Measurements from ENCODE around the gene EPHB2. TPM values are rescaled to one million over a fixed set of nuclear protein-coding genes. Genes with fewer than 3 reads are reported as not detected.

EPHB2 gene
- total RNA-seq, 2 experiments from 2014 or later, result 0.07 to 0.17 TPM

GRCh38 chr1:22910986-22911651 is 200.5 kb downstream of the EPHB2 start:
- Mint-ChIP-seq H3K9me3 (no peaks in the 10 kb centered on the region), H3K36me3 (no peaks in the 10 kb centered on the region), H3K27ac (no peak overlapping the region), H3K27me3 (peaks cover 2% of the 10 kb centered on the region), H3K4me3 (no peak overlapping the region), H3K4me1 (ENCODE audit: low read depth) (no peaks in the 10 kb centered on the region)
- POLR2A ChIA-PET, result no interaction called here
- CTCF ChIA-PET, result no interaction called here
- intact Hi-C loops (cut with micrococcal nuclease), result no loop called here
- DNase-seq, result no peak

- no peaks in the 10 kb centered on the region for H3K9me3 Mint-ChIP-seq
- H3K4me3 Mint-ChIP-seq, result no peak overlapping the region
- intact Hi-C loops (cut with micrococcal nuclease), result no loop called here
- no peaks in the 10 kb centered on the region for H3K4me1 Mint-ChIP-seq (ENCODE audit: low read depth)
- DNase-seq, result no peak
- POLR2A ChIA-PET, result no interaction called here
- no peaks in the 10 kb centered on the region for H3K36me3 Mint-ChIP-seq
- peaks cover 2% of the 10 kb centered on the region for H3K27me3 Mint-ChIP-seq
- CTCF ChIA-PET, result no interaction called here
- H3K27ac Mint-ChIP-seq, result no peak overlapping the region
Observed at GRCh38 chr1:22912311-22912710, 201.7 kb downstream of the EPHB2 start.

- Mint-ChIP-seq H3K36me3 (no peaks in the 10 kb centered on the region), H3K27ac (no peak overlapping the region), H3K4me1 (ENCODE audit: low read depth) (no peaks in the 10 kb centered on the region), H3K9me3 (no peaks in the 10 kb centered on the region), H3K27me3 (peaks cover 2% of the 10 kb centered on the region), H3K4me3 (no peak overlapping the region)
- CTCF ChIA-PET, result no interaction called here
- intact Hi-C loops (cut with micrococcal nuclease), result no loop called here
- no peak for DNase-seq
- POLR2A ChIA-PET, result no interaction called here
Observed at GRCh38 chr1:22913421-22914141, 202.9 kb downstream of the EPHB2 start.

GRCh38 chr1:22914156-22914555 is 203.5 kb downstream of the EPHB2 start:
- intact Hi-C loops (cut with micrococcal nuclease), result no loop called here
- no peak overlapping the region for H3K27ac Mint-ChIP-seq
- no peak overlapping the region for H3K4me3 Mint-ChIP-seq
- CTCF ChIA-PET, result no interaction called here
- POLR2A ChIA-PET, result no interaction called here
- H3K36me3 Mint-ChIP-seq, result no peaks in the 10 kb centered on the region
- no peaks in the 10 kb centered on the region for H3K4me1 Mint-ChIP-seq (ENCODE audit: low read depth)
- no peaks in the 10 kb centered on the region for H3K9me3 Mint-ChIP-seq
- H3K27me3 Mint-ChIP-seq, result peaks cover 2% of the 10 kb centered on the region
- DNase-seq, result no peak

GRCh38 chr1:22914633-22915217 is 204.1 kb downstream of the EPHB2 start:
- ChIA-PET CTCF (no interaction called here), POLR2A (no interaction called here)
- no peaks in the 10 kb centered on the region for H3K36me3 Mint-ChIP-seq
- no peak for DNase-seq
- no peaks in the 10 kb centered on the region for H3K9me3 Mint-ChIP-seq
- intact Hi-C loops (cut with micrococcal nuclease), result no loop called here
- peaks cover 2% of the 10 kb centered on the region for H3K27me3 Mint-ChIP-seq
- no peak overlapping the region for H3K4me3 Mint-ChIP-seq
- H3K27ac Mint-ChIP-seq, result no peak overlapping the region
- H3K4me1 Mint-ChIP-seq (ENCODE audit: low read depth), result no peaks in the 10 kb centered on the region

- CTCF ChIA-PET, result no interaction called here
- no peak overlapping the region for H3K4me3 Mint-ChIP-seq
- peaks cover 2% of the 10 kb centered on the region for H3K27me3 Mint-ChIP-seq
- H3K27ac Mint-ChIP-seq, result no peak overlapping the region
- no peaks in the 10 kb centered on the region for H3K36me3 Mint-ChIP-seq
- intact Hi-C loops (cut with micrococcal nuclease), result no loop called here
- POLR2A ChIA-PET, result no interaction called here
- no peak for DNase-seq
- no peaks in the 10 kb centered on the region for H3K9me3 Mint-ChIP-seq
- no peaks in the 10 kb centered on the region for H3K4me1 Mint-ChIP-seq (ENCODE audit: low read depth)
Observed at GRCh38 chr1:22915231-22915630, 204.6 kb downstream of the EPHB2 start.

- peaks cover 2% of the 10 kb centered on the region for H3K27me3 Mint-ChIP-seq
Observed at GRCh38 chr1:22915816-22916470, 205.3 kb downstream of the EPHB2 start.

GRCh38 chr1:22916471-22916820 is 205.8 kb downstream of the EPHB2 start:
- no peak for DNase-seq
- no peaks in the 10 kb centered on the region for H3K4me1 Mint-ChIP-seq (ENCODE audit: low read depth)
- no peaks in the 10 kb centered on the region for H3K36me3 Mint-ChIP-seq
- intact Hi-C loops (cut with micrococcal nuclease), result no loop called here
- POLR2A ChIA-PET, result no interaction called here
- H3K27me3 Mint-ChIP-seq, result peaks cover 2% of the 10 kb centered on the region
- H3K27ac Mint-ChIP-seq, result no peak overlapping the region
- H3K4me3 Mint-ChIP-seq, result no peak overlapping the region
- CTCF ChIA-PET, result no interaction called here
- H3K9me3 Mint-ChIP-seq, result no peaks in the 10 kb centered on the region

More at GRCh38 chr1:22915816-22916470, 205.3 kb downstream of the EPHB2 start:
- POLR2A ChIA-PET, result no interaction called here
- Mint-ChIP-seq H3K27ac (no peak overlapping the region), H3K9me3 (no peaks in the 10 kb centered on the region), H3K36me3 (no peaks in the 10 kb centered on the region), H3K4me1 (ENCODE audit: low read depth) (no peaks in the 10 kb centered on the region), H3K4me3 (no peak overlapping the region)
- intact Hi-C loops (cut with micrococcal nuclease), result no loop called here
- CTCF ChIA-PET, result no interaction called here
- no peak for DNase-seq

- Mint-ChIP-seq H3K4me3 (no peak overlapping the region), H3K36me3 (no peaks in the 10 kb centered on the region), H3K27me3 (peaks cover 4% of the 10 kb centered on the region), H3K4me1 (ENCODE audit: low read depth) (no peaks in the 10 kb centered on the region), H3K27ac (no peak overlapping the region), H3K9me3 (no peaks in the 10 kb centered on the region)
- intact Hi-C loops (cut with micrococcal nuclease), result no loop called here
- no peak for DNase-seq
- ChIA-PET CTCF (no interaction called here), POLR2A (no interaction called here)
Observed at GRCh38 chr1:22917989-22918388, 207.3 kb downstream of the EPHB2 start.

- Mint-ChIP-seq H3K27me3 (peaks cover 5% of the 10 kb centered on the region), H3K4me3 (no peak overlapping the region), H3K4me1 (ENCODE audit: low read depth) (no peaks in the 10 kb centered on the region), H3K9me3 (no peaks in the 10 kb centered on the region), H3K27ac (no peak overlapping the region), H3K36me3 (no peaks in the 10 kb centered on the region)
- ChIA-PET POLR2A (no interaction called here), CTCF (no interaction called here)
- intact Hi-C loops (cut with micrococcal nuclease), result no loop called here
- no peak for DNase-seq
Observed at GRCh38 chr1:22918644-22919043, 208.0 kb downstream of the EPHB2 start.

- no peaks in the 10 kb centered on the region for H3K9me3 Mint-ChIP-seq
- ChIA-PET CTCF (interaction anchor here (0.6 kb wide), 1 partner anchor 58 kb away, joined by 3 read pairs; no protein-coding TSS in a partner anchor), POLR2A (no interaction called here)
- no peak for DNase-seq
- no peaks in the 10 kb centered on the region for H3K36me3 Mint-ChIP-seq
- no peak overlapping the region for H3K27ac Mint-ChIP-seq
- no peaks in the 10 kb centered on the region for H3K4me1 Mint-ChIP-seq (ENCODE audit: low read depth)
- H3K27me3 Mint-ChIP-seq, result peaks cover 7% of the 10 kb centered on the region
- intact Hi-C loops (cut with micrococcal nuclease), result no loop called here
- H3K4me3 Mint-ChIP-seq, result no peak overlapping the region
Observed at GRCh38 chr1:22919341-22920025, 208.8 kb downstream of the EPHB2 start.

GRCh38 chr1:22920026-22920733 is 209.5 kb downstream of the EPHB2 start:
- Mint-ChIP-seq H3K27ac (no peak overlapping the region), H3K36me3 (no peaks in the 10 kb centered on the region), H3K27me3 (peaks cover 8% of the 10 kb centered on the region), H3K9me3 (no peaks in the 10 kb centered on the region), H3K4me3 (no peak overlapping the region), H3K4me1 (ENCODE audit: low read depth) (no peaks in the 10 kb centered on the region)
- ChIA-PET CTCF (interaction anchor here (0.6 kb wide), 1 partner anchor 9 kb away, joined by 3 read pairs; no protein-coding TSS in a partner anchor), POLR2A (no interaction called here)
- intact Hi-C loops (cut with micrococcal nuclease), result no loop called here
- no peak for DNase-seq
